NCI-H1105 (cell line): ENCODE results near the gene POMT2.

Source experiments
- DNase-seq: peaks from one replicate; lab custom pipeline; 2025; lab: John Stamatoyannopoulos, UW

POMT2 gene

GRCh38 chr14:77240336-77240915 lies 80.3 kb downstream of the POMT2 start:
- no peak for DNase-seq

- DNase-seq, result no peak
Observed at GRCh38 chr14:77239412-77239811, 81.3 kb downstream of the POMT2 start.

GRCh38 chr14:77238996-77239395 lies 81.7 kb downstream of the POMT2 start:
- no peak for DNase-seq

- DNase-seq, result no peak
Observed at GRCh38 chr14:77238356-77238755, 82.3 kb downstream of the POMT2 start.

- DNase-seq, result no peak
Observed at GRCh38 chr14:77236814-77237213, 83.9 kb downstream of the POMT2 start.

GRCh38 chr14:77231721-77232120 lies 89.0 kb downstream of the POMT2 start:
- no peak for DNase-seq

GRCh38 chr14:77230914-77231313 lies 89.8 kb downstream of the POMT2 start:
- no peak for DNase-seq

GRCh38 chr14:77228056-77228455 lies 92.6 kb downstream of the POMT2 start:
- DNase-seq, result no peak

- no peak for DNase-seq
Observed at GRCh38 chr14:77225892-77226557, 94.7 kb downstream of the POMT2 start.

- DNase-seq, result no peak
Observed at GRCh38 chr14:77225254-77225653, 95.4 kb downstream of the POMT2 start.
